ENCODE data around the gene TADA3. TPM values are rescaled to one million over a fixed set of nuclear protein-coding genes. Genes with fewer than 3 reads are reported as not detected.

Gene TADA3
- total RNA-seq, 2 donors from 2014 or later = 105 to 112 TPM

DNA sequence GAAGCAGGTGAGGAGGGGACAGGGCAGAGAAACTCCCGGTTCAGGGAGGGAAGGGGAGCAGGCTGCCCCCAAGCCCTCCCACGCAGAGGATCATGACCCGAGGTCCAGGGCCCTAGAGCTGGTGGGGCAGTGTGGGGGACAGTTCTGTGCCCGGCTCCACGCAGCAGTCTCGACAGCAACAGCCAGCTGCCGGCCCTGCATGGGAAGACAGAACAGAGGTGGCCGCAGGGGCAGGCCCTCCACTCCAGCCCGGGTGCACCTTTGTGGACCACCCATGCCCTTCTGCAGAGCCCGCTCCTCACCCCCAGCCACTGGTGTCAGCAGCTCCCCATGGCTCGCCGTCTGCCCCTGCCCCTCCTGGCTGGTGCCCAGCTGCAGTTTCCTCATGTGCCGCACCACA is 34.8 kb downstream of the TADA3 start:
- Mint-ChIP-seq H3K4me3 (no peak overlapping the region), H3K9me3 (no peaks in the 10 kb centered on the region), H3K27ac (no peak overlapping the region), H3K4me1 (ENCODE audit: low read depth) (peaks cover 18% of the 10 kb centered on the region), H3K27me3 (ENCODE audit: low read depth) (no peaks in the 10 kb centered on the region), H3K36me3 (ENCODE audit: insufficient read depth in 2 of 2) (peaks cover 13 to 33% of the 10 kb centered on the region in 2 donors)
- DNase-seq = no peak
- ATAC-seq (replicated peaks in 1 of 2) = no peak

DNA sequence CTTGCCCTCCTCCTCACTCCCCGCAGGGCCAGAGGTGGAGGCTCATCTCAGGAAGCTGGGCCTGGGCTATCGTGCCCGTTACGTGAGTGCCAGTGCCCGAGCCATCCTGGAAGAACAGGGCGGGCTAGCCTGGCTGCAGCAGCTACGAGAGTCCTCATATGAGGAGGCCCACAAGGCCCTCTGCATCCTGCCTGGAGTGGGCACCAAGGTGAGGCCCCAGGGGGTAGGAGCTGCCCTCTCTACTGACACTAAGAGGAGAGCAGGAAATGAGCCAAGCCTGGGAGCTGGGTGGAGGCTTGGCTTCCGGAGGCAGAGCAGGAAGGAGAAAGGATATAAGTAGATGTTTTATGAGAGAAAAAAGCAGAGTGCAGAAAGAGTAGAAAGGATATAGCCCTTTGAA is 37.6 kb downstream of the TADA3 start:
- ATAC-seq (replicated peaks in 1 of 2) (no peak), DNase-seq (no peak)
- H3K27ac Mint-ChIP-seq = peak overlapping the region; percentile 71
- H3K4me1 Mint-ChIP-seq (ENCODE audit: low read depth) = peaks cover 43% of the 10 kb centered on the region
- H3K9me3 Mint-ChIP-seq = no peaks in the 10 kb centered on the region
- H3K27me3 Mint-ChIP-seq (ENCODE audit: low read depth) = no peaks in the 10 kb centered on the region
- H3K36me3 Mint-ChIP-seq (ENCODE audit: insufficient read depth in 2 of 2) = peaks cover 5 to 35% of the 10 kb centered on the region in 2 donors
- H3K4me3 Mint-ChIP-seq = peak overlapping the region; percentile 23 to 27

DNA sequence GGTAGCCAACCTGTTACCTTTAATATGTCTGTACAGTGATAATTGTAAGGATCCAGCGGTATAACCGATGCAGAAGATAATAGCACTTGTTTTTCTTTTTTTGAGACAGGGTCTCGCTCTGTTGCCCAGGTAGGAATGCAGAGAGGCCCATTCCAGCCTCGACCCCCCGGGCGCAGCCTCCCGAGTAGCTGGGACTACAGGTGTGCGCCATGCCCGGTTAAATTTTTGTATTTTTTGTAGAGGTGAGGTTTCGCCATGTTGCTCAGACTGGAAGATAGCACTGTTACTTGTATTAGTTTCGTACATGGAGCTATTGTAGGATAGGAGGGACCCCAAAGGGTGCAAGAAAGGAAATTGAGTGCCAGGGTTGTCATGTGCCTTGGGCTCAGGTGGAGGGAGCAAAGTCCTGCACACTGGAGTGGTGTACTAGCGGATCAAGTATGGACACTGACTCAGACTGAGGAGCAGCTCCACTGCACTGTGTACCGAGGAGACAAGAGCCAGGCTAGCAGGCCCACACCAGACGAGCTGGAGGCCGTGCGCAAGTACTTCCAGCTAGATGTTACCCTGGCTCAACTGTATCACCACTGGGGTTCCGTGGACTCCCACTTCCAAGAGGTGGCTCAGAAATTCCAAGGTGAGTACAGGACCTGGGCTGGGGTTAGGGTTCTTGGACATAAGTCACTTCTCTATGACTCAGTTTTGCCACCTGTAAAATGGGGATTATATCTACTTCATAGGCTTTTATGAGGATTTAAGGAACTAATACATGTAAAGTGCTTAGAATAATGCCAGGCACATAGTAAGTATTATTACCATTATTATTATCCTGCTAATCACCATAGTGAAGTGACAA is 41.5 kb downstream of the TADA3 start:
- no peaks in the 10 kb centered on the region for H3K27me3 Mint-ChIP-seq (ENCODE audit: low read depth)
- ATAC-seq (replicated peaks in 1 of 2) (no peak), DNase-seq (no peak)
- no peaks in the 10 kb centered on the region for H3K9me3 Mint-ChIP-seq
- peak overlapping the region; percentile 87 for H3K27ac Mint-ChIP-seq
- H3K36me3 Mint-ChIP-seq (ENCODE audit: insufficient read depth in 2 of 2) = peaks cover 1 to 34% of the 10 kb centered on the region in 2 donors
- peaks cover 77% of the 10 kb centered on the region for H3K4me1 Mint-ChIP-seq (ENCODE audit: low read depth)
- H3K4me3 Mint-ChIP-seq = peak overlapping the region; percentile 88 to 97

DNA sequence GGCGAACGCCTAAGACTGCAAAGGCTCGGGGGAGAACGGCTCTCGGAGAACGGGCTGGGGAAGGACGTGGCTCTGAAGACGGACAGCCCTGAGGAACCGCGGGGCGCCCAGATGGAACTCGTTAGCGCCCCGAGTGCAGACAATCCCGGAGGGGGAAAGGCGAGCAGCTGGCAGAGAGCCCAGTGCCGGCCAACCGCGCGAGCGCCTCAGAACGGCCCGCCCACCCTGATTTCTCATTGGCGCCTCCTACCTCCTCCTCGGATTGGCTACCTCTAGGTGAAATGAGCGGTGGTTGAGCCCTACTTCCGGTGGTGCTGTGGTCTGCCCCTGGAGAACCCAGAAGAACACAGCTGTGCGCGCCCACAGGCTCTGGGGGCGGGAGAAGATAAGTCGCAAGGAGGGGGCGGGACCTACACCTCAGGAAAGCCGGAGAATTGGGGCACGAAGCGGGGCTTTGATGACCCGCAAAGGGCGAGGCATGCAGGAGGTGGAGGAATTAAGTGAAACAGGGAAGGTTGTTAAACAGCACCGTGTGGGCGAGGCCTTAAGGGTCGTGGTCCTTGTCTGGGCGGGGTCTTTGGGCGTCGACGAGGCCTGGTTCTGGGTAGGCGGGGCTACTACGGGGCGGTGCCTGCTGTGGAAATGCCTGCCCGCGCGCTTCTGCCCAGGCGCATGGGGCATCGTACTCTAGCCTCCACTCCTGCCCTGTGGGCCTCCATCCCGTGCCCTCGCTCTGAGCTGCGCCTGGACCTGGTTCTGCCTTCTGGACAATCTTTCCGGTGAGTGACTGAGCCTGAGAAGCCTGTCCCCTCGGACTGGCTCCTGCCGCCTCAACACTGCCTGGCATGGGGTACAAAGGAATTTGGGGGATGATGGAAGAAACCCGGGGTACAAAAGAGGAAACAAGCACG is 42.4 kb downstream of the TADA3 start, which contains the start of gene OGG1:
Gene OGG1 (plus strand): TSS at position 308 of the 911 bp plus-strand sequence. CDS start 335 bp downstream, at position 643.
- Mint-ChIP-seq H3K9me3 (no peaks in the 10 kb centered on the region), H3K27ac (peak within 1 kb of the TSS; percentile 87), H3K4me1 (ENCODE audit: low read depth) (peaks cover 83% of the 10 kb centered on the region), H3K4me3 (peak within 1 kb of the TSS; percentile 88 to 97), H3K36me3 (ENCODE audit: insufficient read depth in 2 of 2) (peaks cover 1 to 34% of the 10 kb centered on the region in 2 donors), H3K27me3 (ENCODE audit: low read depth) (no peaks in the 10 kb centered on the region)
- DNase-seq (peak; percentile 95 to 98), ATAC-seq (replicated peaks in 1 of 2) (peak; percentile 94 to 95)

DNA sequence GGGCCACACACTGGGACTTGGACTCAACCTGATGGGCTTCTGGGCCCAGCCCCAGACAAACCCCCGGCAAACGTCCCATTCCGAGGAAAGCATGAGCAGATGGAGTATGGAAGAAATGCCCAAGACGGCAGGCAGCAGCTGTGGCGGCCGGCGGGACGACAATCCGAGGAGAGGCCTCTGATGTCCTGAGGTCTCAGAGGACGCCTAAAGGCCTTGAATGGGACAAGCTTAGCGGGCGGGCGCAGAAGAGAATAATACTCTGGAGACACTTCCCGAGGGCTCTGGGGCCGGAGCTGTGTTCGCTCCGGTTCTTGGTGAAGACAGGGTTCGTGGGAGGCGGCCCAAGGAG is 43.0 kb downstream of the TADA3 start:
- H3K27ac Mint-ChIP-seq = peak overlapping the region; percentile 87
- no peak for ATAC-seq (replicated peaks in 1 of 2)
- H3K4me1 Mint-ChIP-seq (ENCODE audit: low read depth) = peaks cover 82% of the 10 kb centered on the region
- no peak for DNase-seq
- H3K27me3 Mint-ChIP-seq (ENCODE audit: low read depth) = no peaks in the 10 kb centered on the region
- H3K4me3 Mint-ChIP-seq = peak overlapping the region; percentile 88 to 97
- peaks cover 5 to 32% of the 10 kb centered on the region in 2 donors for H3K36me3 Mint-ChIP-seq (ENCODE audit: insufficient read depth in 2 of 2)
- H3K9me3 Mint-ChIP-seq = no peaks in the 10 kb centered on the region

DNA sequence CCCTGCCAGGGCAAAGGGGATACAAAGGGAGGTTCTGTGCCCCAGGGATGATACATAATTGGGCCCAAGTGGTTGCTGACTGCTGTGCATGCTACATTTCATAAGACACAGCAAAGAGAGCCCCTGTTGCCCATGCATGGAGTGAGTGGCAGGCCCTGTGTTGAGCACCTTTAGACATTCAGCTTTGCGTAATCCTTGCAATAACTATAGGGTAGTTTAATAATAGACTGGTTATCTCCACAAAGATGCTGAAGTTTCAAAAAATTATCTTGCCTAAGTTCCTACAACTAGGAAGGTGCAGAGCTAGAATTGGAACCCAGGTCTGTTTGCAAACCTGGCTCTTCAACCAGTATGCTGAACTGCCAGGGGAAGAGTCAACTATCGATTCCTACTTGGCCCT is 44.2 kb downstream of the TADA3 start:
- Mint-ChIP-seq H3K27me3 (ENCODE audit: low read depth) (no peaks in the 10 kb centered on the region), H3K36me3 (ENCODE audit: insufficient read depth in 2 of 2) (peaks cover 3 to 35% of the 10 kb centered on the region in 2 donors), H3K4me3 (no peak overlapping the region), H3K4me1 (ENCODE audit: low read depth) (peaks cover 75% of the 10 kb centered on the region), H3K27ac (no peak overlapping the region), H3K9me3 (no peaks in the 10 kb centered on the region)
- no peak for DNase-seq
- no peak for ATAC-seq (replicated peaks in 1 of 2)

DNA sequence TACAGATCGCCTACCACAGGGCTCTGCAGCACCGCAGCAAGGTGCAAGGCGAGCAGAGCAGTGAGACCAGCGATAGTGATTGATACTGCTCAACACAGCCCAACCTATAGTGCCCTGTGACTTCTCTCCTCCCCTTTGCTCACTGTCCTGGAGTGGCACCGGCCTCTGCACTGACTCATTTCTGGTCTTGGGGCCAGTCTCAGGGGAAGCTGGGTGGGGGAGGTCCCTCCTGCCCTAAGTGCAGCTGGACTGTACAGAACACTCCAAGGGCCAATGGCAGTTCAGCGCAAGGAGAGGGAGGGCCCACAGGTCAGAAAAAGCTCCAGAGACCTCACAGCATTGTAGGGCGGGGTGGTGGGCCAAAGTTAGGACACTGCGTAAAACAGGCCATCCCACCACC is 45.0 kb downstream of the TADA3 start:
- DNase-seq (peak in 1 of 2 donors; percentile 36), ATAC-seq (replicated peaks in 1 of 2) (no peak)
- peak overlapping the region; percentile 22 for H3K27ac Mint-ChIP-seq
- peak overlapping the region in 1 of 2 donors; percentile 57 for H3K4me3 Mint-ChIP-seq
- no peaks in the 10 kb centered on the region for H3K27me3 Mint-ChIP-seq (ENCODE audit: low read depth)
- H3K4me1 Mint-ChIP-seq (ENCODE audit: low read depth) = peaks cover 70% of the 10 kb centered on the region
- peaks cover 3 to 31% of the 10 kb centered on the region in 2 donors for H3K36me3 Mint-ChIP-seq (ENCODE audit: insufficient read depth in 2 of 2)
- no peaks in the 10 kb centered on the region for H3K9me3 Mint-ChIP-seq

DNA sequence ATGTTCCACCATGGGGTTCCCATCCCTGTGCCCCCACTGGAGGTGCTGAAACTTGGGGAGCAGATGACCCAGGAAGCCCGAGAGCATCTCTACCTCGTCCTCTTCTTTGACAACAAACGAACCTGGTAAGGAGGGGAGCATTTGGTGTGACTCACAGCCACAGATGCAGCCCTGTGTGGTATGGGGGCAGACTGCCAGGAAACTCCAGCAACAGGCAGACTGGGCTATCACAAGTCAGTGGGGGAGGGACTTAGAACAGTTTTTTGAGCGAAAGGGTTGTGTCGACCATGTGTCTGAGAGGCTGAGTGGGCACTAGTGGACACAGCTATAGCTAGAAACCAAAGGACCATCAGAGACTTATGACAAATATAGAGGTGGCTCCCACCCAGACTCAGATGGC is 45.9 kb downstream of the TADA3 start:
- H3K27ac Mint-ChIP-seq = peak overlapping the region; percentile 83
- ATAC-seq (replicated peaks in 1 of 2) (peak in 1 of 2 donors; percentile 29), DNase-seq (peak; percentile 49 to 71)
- no peaks in the 10 kb centered on the region for H3K9me3 Mint-ChIP-seq
- peak overlapping the region; percentile 41 to 57 for H3K4me3 Mint-ChIP-seq
- no peaks in the 10 kb centered on the region for H3K27me3 Mint-ChIP-seq (ENCODE audit: low read depth)
- peaks cover 3 to 24% of the 10 kb centered on the region in 2 donors for H3K36me3 Mint-ChIP-seq (ENCODE audit: insufficient read depth in 2 of 2)
- H3K4me1 Mint-ChIP-seq (ENCODE audit: low read depth) = peaks cover 60% of the 10 kb centered on the region

DNA sequence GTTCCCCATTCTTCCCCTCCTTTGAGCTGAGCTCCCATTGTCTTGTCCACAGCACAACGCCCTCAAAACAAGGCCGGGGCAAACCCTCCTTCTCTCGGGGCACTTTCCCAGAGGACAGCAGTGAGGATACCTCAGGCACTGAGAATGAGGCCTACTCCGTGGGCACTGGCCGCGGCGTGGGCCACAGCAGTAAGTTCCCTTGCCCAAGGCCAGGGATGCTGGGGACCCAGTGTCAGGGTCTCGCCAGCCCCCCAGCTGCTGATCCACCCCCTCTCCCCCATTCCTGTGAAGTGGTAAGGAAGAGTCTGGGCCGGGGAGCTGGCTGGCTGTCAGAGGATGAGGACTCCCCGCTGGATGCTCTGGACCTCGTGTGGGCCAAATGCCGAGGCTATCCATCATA is 46.8 kb downstream of the TADA3 start:
- Mint-ChIP-seq H3K4me3 (no peak overlapping the region), H3K36me3 (ENCODE audit: insufficient read depth in 2 of 2) (peaks cover 3 to 26% of the 10 kb centered on the region in 2 donors), H3K4me1 (ENCODE audit: low read depth) (peaks cover 52% of the 10 kb centered on the region), H3K27me3 (ENCODE audit: low read depth) (no peaks in the 10 kb centered on the region), H3K27ac (no peak overlapping the region), H3K9me3 (no peaks in the 10 kb centered on the region)
- no peak for ATAC-seq (replicated peaks in 1 of 2)
- DNase-seq = no peak

DNA sequence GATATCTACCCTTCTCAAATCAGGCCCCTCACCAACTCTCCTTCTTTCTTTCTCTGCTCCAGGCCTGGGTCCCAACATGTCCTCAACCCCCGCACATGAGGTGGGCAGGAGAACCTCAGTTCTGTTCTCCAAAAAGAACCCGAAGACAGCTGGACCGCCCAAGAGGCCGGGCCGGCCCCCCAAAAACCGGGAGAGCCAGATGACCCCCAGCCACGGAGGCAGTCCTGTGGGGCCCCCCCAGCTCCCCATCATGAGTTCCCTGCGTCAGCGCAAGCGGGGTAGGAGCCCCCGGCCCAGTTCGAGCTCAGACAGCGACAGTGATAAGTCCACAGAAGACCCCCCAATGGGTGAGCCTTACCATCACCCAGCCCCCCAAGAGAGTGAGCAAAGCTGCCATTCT is 48.1 kb downstream of the TADA3 start:
- Mint-ChIP-seq H3K27me3 (ENCODE audit: low read depth) (no peaks in the 10 kb centered on the region), H3K36me3 (ENCODE audit: insufficient read depth in 2 of 2) (peaks cover 6 to 30% of the 10 kb centered on the region in 2 donors), H3K4me3 (no peak overlapping the region), H3K4me1 (ENCODE audit: low read depth) (peaks cover 45% of the 10 kb centered on the region), H3K27ac (no peak overlapping the region), H3K9me3 (no peaks in the 10 kb centered on the region)
- ATAC-seq (replicated peaks in 1 of 2) (no peak), DNase-seq (no peak)

DNA sequence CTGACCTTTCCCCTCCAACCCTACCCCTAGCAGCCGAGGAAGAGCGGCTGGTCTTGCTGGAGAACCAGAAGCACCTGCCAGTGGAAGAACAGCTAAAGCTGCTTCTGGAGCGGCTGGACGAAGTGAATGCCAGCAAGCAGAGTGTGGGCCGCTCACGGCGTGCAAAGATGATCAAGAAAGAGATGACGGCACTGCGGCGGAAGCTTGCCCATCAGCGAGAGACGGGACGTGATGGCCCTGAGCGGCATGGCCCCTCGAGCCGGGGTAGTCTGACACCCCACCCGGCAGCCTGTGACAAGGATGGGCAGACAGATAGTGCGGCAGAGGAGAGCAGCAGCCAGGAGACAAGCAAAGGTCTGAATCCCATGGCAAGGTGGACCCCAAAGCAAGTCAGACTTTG is 48.7 kb downstream of the TADA3 start:
- ATAC-seq (replicated peaks in 1 of 2) (no peak), DNase-seq (no peak)
- Mint-ChIP-seq H3K27me3 (ENCODE audit: low read depth) (no peaks in the 10 kb centered on the region), H3K4me1 (ENCODE audit: low read depth) (peaks cover 40% of the 10 kb centered on the region), H3K27ac (no peak overlapping the region), H3K9me3 (no peaks in the 10 kb centered on the region), H3K4me3 (no peak overlapping the region), H3K36me3 (ENCODE audit: insufficient read depth in 2 of 2) (peaks cover 10 to 27% of the 10 kb centered on the region in 2 donors)

DNA sequence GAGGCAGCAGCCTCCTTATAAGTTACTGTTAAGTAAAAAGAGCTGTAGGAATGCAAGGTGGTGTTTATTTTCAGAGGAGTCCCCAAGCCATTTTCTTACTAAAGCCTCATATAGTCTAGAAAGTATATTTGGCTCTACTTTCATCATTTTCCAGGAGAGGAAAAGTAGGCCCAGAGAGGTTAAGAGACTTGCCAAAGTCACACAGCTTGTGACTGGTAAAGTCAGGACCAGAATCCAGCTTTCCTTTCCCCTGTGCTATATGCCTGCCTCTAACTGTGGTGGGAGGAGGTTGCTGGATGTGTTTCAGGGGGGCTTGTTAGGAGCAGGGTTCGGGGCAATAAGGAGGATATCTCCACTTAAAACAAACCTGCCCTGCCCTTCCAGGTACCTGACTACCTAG is 49.7 kb downstream of the TADA3 start:
- Mint-ChIP-seq H3K4me3 (no peak overlapping the region), H3K9me3 (no peaks in the 10 kb centered on the region), H3K27ac (no peak overlapping the region), H3K27me3 (ENCODE audit: low read depth) (no peaks in the 10 kb centered on the region), H3K36me3 (ENCODE audit: insufficient read depth in 2 of 2) (peaks cover 10 to 27% of the 10 kb centered on the region in 2 donors), H3K4me1 (ENCODE audit: low read depth) (peaks cover 42% of the 10 kb centered on the region)
- DNase-seq (no peak), ATAC-seq (replicated peaks in 1 of 2) (no peak)

DNA sequence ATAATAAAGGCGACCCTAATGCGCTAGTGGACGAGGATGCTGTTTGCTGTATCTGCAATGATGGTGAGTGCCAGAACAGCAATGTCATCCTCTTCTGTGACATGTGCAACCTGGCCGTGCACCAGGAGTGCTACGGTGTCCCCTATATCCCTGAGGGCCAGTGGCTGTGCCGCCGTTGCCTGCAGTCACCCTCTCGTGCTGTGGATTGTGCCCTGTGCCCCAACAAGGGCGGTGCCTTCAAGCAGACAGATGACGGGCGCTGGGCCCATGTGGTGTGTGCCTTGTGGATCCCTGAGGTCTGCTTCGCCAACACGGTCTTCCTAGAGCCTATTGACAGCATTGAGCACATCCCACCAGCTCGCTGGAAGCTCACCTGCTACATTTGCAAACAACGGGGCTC is 53.1 kb downstream of the TADA3 start:
- Mint-ChIP-seq H3K36me3 (ENCODE audit: insufficient read depth in 2 of 2) (peaks cover 7 to 32% of the 10 kb centered on the region in 2 donors), H3K9me3 (no peaks in the 10 kb centered on the region), H3K27me3 (ENCODE audit: low read depth) (no peaks in the 10 kb centered on the region), H3K4me1 (ENCODE audit: low read depth) (peaks cover 43% of the 10 kb centered on the region), H3K27ac (no peak overlapping the region), H3K4me3 (no peak overlapping the region)
- ATAC-seq (replicated peaks in 1 of 2) (no peak), DNase-seq (no peak)
